HUES64 (cell line): Measurements from ENCODE around the gene PTRH1.

Source experiments
- H3K27ac ChIP-seq: 2 replicates; pipeline ENCODE4 v1.7.0; 2013; ENCODE audit warnings: low read depth, low read length, inconsistent platforms
- H3K27me3 ChIP-seq: 2 replicates; pipeline ENCODE4 v1.6.1; 2013; ENCODE audit warnings: mild to moderate bottlenecking, low read length; ENCODE audit not compliant: insufficient read depth
- H3K36me3 ChIP-seq: 2 replicates; pipeline ENCODE4 v1.6.1; 2013; ENCODE audit warnings: mild to moderate bottlenecking, low read length; ENCODE audit not compliant: insufficient read depth
- H3K4me1 ChIP-seq: 2 replicates; pipeline ENCODE4 v1.6.1; 2013; ENCODE audit warnings: mild to moderate bottlenecking, low read length, moderate library complexity; ENCODE audit not compliant: insufficient read depth
- H3K4me3 ChIP-seq: 2 replicates; pipeline ENCODE4 v1.5.1; 2013; ENCODE audit warnings: mild to moderate bottlenecking, low read length, moderate library complexity
- H3K9ac ChIP-seq: 2 replicates; pipeline ENCODE4 v1.6.1; 2013; ENCODE audit warnings: mild to moderate bottlenecking, low read depth, low read length
- H3K9me3 ChIP-seq: 2 replicates; pipeline ENCODE4 v1.6.1; 2013; ENCODE audit warnings: low read depth, low read length; ENCODE audit not compliant: insufficient read depth
- WGBS: fragments of 150-250, 120-280 bp; methylation state at CpG from one replicate; pipeline ENCODE4 v1.1.7; 2013; ENCODE audit warnings: missing lambda C conversion rate; 5-methylcytosine and 5-hydroxymethylcytosine counted together

PTRH1 gene

GRCh38 chr9:127754099-127755060, 38.9 kb upstream of the PTRH1 start:
- H3K4me1 ChIP-seq = 0 out of 2 replicates have a peak, but pooled peaks cover 3% of the 10 kb centered on the region
- WGBS = 1% methylated on average over 86 of the region's 86 CpGs
- H3K9ac ChIP-seq = peak overlapping the region; percentile 14; the same call in 1 of the 2 replicates

GRCh38 chr9:127753622-127754021, 38.2 kb upstream of the PTRH1 start:
- no peaks in the 10 kb centered on the region for H3K9me3 ChIP-seq
- peak overlapping the region; percentile 62; the same call in 1 of the 2 replicates for H3K4me3 ChIP-seq
- 0 out of 2 replicates have a peak, but pooled peaks cover 3% of the 10 kb centered on the region for H3K4me1 ChIP-seq
- no peak overlapping the region for H3K27ac ChIP-seq
- H3K27me3 ChIP-seq = peaks cover 46% of the 10 kb centered on the region
- 66% methylated on average over 8 of the region's 8 CpGs for WGBS
- peaks cover 11% of the 10 kb centered on the region for H3K36me3 ChIP-seq
- no peak overlapping the region for H3K9ac ChIP-seq

More at GRCh38 chr9:127754099-127755060, 38.9 kb upstream of the PTRH1 start:
- Histone ChIP-seq H3K4me3 (peak overlapping the region; percentile 62), H3K9me3 (no peaks in the 10 kb centered on the region), H3K36me3 (peaks cover 3% of the 10 kb centered on the region), H3K27ac (no peak overlapping the region), H3K27me3 (peaks cover 46% of the 10 kb centered on the region)

- 0 out of 2 replicates have a peak, but pooled peaks cover 3% of the 10 kb centered on the region for H3K4me1 ChIP-seq
- no peak overlapping the region for H3K27ac ChIP-seq
- peaks cover 46% of the 10 kb centered on the region for H3K27me3 ChIP-seq
- no peak overlapping the region for H3K9ac ChIP-seq
- H3K36me3 ChIP-seq = peaks cover 14% of the 10 kb centered on the region
- 88% methylated on average over 8 of the region's 8 CpGs for WGBS
- H3K9me3 ChIP-seq = no peaks in the 10 kb centered on the region
- H3K4me3 ChIP-seq = no peak overlapping the region
Measured at GRCh38 chr9:127753148-127753547, 37.7 kb upstream of the PTRH1 start.

- H3K27me3 ChIP-seq = peaks cover 46% of the 10 kb centered on the region
- peaks cover 14% of the 10 kb centered on the region for H3K36me3 ChIP-seq
- H3K4me1 ChIP-seq = 0 out of 2 replicates have a peak, but pooled peaks cover 3% of the 10 kb centered on the region
- WGBS = 31% methylated on average over 10 of the region's 10 CpGs
- H3K9me3 ChIP-seq = no peaks in the 10 kb centered on the region
- H3K9ac ChIP-seq = no peak overlapping the region
- no peak overlapping the region for H3K4me3 ChIP-seq
- H3K27ac ChIP-seq = no peak overlapping the region
Measured at GRCh38 chr9:127751269-127752054, 36.0 kb upstream of the PTRH1 start.

- H3K9me3 ChIP-seq = no peaks in the 10 kb centered on the region
- H3K4me1 ChIP-seq = no peaks in the 10 kb centered on the region
- peaks cover 14% of the 10 kb centered on the region for H3K36me3 ChIP-seq
- H3K27ac ChIP-seq = no peak overlapping the region
- WGBS = 94% methylated on average over 26 of the region's 26 CpGs
- H3K9ac ChIP-seq = no peak overlapping the region
- no peak overlapping the region for H3K4me3 ChIP-seq
- H3K27me3 ChIP-seq = peaks cover 27% of the 10 kb centered on the region
Measured at GRCh38 chr9:127749090-127749787, 33.8 kb upstream of the PTRH1 start.

- Histone ChIP-seq H3K9ac (no peak overlapping the region), H3K4me1 (no peaks in the 10 kb centered on the region), H3K9me3 (no peaks in the 10 kb centered on the region), H3K27ac (no peak overlapping the region), H3K4me3 (no peak overlapping the region), H3K27me3 (peaks cover 6% of the 10 kb centered on the region), H3K36me3 (peaks cover 14% of the 10 kb centered on the region)
- WGBS = 81% methylated on average over 15 of the region's 15 CpGs
Measured at GRCh38 chr9:127746959-127747569, 31.6 kb upstream of the PTRH1 start.

GRCh38 chr9:127744398-127745110, 29.1 kb upstream of the PTRH1 start:
- H3K4me3 ChIP-seq = no peak overlapping the region
- no peak overlapping the region for H3K27ac ChIP-seq
- H3K36me3 ChIP-seq = peaks cover 12% of the 10 kb centered on the region
- H3K9ac ChIP-seq = no peak overlapping the region
- WGBS = 93% methylated on average over 19 of the region's 19 CpGs
- H3K9me3 ChIP-seq = no peaks in the 10 kb centered on the region
- no peaks in the 10 kb centered on the region for H3K4me1 ChIP-seq
- H3K27me3 ChIP-seq = peaks cover 4% of the 10 kb centered on the region; the same call in 1 of the 2 replicates

- Histone ChIP-seq H3K9ac (no peak overlapping the region), H3K4me3 (peak overlapping the region; percentile 53), H3K9me3 (no peaks in the 10 kb centered on the region), H3K36me3 (no peaks in the 10 kb centered on the region), H3K27me3 (peaks cover 4% of the 10 kb centered on the region; the same call in 1 of the 2 replicates), H3K27ac (no peak overlapping the region; the same call in 1 of the 2 replicates), H3K4me1 (no peaks in the 10 kb centered on the region)
- under 1% methylated on average over 33 of the region's 33 CpGs for WGBS
Measured at GRCh38 chr9:127742435-127743088, 27.1 kb upstream of the PTRH1 start.

- Histone ChIP-seq H3K9me3 (no peaks in the 10 kb centered on the region), H3K36me3 (no peaks in the 10 kb centered on the region), H3K27ac (no peak overlapping the region; the same call in 1 of the 2 replicates), H3K9ac (no peak overlapping the region), H3K4me3 (peak overlapping the region; percentile 53), H3K27me3 (peaks cover 4% of the 10 kb centered on the region; the same call in 1 of the 2 replicates), H3K4me1 (no peaks in the 10 kb centered on the region)
- WGBS = 4% methylated on average over 38 of the region's 38 CpGs
Measured at GRCh38 chr9:127741831-127742434, 26.5 kb upstream of the PTRH1 start.
